Measurements from ENCODE around the gene CITED1.

DNA sequence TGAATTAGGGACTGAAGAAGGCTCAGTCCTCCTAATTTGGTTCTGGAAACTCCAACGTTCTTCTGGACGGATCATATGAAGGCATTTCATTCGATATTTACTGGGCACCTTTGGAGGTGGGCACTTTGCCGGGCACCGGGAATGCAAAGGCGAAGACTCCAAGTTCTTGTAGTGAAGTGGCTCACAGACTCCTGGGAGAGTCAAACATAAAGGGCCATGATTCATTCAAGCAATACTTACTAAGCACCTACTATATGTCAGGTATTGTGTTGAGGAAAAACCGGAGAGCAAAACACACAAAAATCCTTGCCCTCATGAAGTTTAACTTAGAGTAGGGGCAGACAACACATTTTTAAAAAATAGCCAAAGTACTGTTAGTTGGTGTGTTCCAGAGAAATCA, 49.9 kb downstream of the CITED1 start:
- TF ChIP-seq, protein P1, sequence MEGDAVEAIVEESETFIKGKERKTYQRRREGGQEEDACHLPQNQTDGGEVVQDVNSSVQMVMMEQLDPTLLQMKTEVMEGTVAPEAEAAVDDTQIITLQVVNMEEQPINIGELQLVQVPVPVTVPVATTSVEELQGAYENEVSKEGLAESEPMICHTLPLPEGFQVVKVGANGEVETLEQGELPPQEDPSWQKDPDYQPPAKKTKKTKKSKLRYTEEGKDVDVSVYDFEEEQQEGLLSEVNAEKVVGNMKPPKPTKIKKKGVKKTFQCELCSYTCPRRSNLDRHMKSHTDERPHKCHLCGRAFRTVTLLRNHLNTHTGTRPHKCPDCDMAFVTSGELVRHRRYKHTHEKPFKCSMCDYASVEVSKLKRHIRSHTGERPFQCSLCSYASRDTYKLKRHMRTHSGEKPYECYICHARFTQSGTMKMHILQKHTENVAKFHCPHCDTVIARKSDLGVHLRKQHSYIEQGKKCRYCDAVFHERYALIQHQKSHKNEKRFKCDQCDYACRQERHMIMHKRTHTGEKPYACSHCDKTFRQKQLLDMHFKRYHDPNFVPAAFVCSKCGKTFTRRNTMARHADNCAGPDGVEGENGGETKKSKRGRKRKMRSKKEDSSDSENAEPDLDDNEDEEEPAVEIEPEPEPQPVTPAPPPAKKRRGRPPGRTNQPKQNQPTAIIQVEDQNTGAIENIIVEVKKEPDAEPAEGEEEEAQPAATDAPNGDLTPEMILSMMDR (IDR thresholded peaks at IDR 0.05; ENCODE audit: extremely low read depth in 1 of 2, insufficient read depth in 1 of 2, low read depth in 1 of 2, low read length in 2 of 2), result no peak
- TF ChIP-seq POLR2A (IDR thresholded peaks at IDR 0.05; ENCODE audit: low read depth, low read length), result no peak
